Epithelial cell of prostate (primary cell): ENCODE data around the gene IMMP2L.
A peak's percentile ranks its signal among the peaks of the same experiment; 100 is the strongest.
"Not testable (repeated sequence)": the region's sequence is repeated elsewhere in the genome, so short reads cannot be mapped to it uniquely, and the experiment has no call there.

ENCODE experiments used
- DNase-seq: peaks from one replicate; pipeline ENCODE4 v3.0.0-alpha.2; 2011; ENCODE audit warnings: low read depth, low spot score
- H3K27ac ChIP-seq: fragments of 450-650 bp; 2 replicates; pipeline ENCODE4 v1.5.1; 2017; ENCODE audit warnings: mild to moderate bottlenecking

IMMP2L gene

GRCh38 chr7:111362506-111363054 is 199.7 kb downstream of the IMMP2L start:
- DNase-seq, result peak; percentile 33
- H3K27ac ChIP-seq, result no peak overlapping the region

GRCh38 chr7:111358915-111359314 is 203.4 kb downstream of the IMMP2L start:
- no peak for DNase-seq
- no peak overlapping the region for H3K27ac ChIP-seq

GRCh38 chr7:111357691-111358090 is 204.6 kb downstream of the IMMP2L start:
- H3K27ac ChIP-seq, result peak overlapping the region; percentile 8
- DNase-seq, result peak; percentile 45

GRCh38 chr7:111356941-111357340 is 205.4 kb downstream of the IMMP2L start:
- DNase-seq, result no peak

GRCh38 chr7:111352319-111352718 is 210.0 kb downstream of the IMMP2L start:
- DNase-seq, result no peak
- H3K27ac ChIP-seq, result no peak overlapping the region

More at GRCh38 chr7:111356941-111357340, 205.4 kb downstream of the IMMP2L start:
- H3K27ac ChIP-seq, result peak overlapping the region; percentile 8

- H3K27ac ChIP-seq, result no peak overlapping the region
- DNase-seq, result no peak
These were observed 216.1 kb downstream of the IMMP2L start for GRCh38 chr7:111346219-111346618.

- H3K27ac ChIP-seq, result no peak overlapping the region
- DNase-seq, result no peak
These were observed 219.3 kb downstream of the IMMP2L start for GRCh38 chr7:111343017-111343416.

GRCh38 chr7:111339006-111339405 is 223.3 kb downstream of the IMMP2L start:
- no peak for DNase-seq
- H3K27ac ChIP-seq, result no peak overlapping the region

- DNase-seq, result peak; percentile 46
- peak overlapping the region; percentile 26 for H3K27ac ChIP-seq
These were observed 229.3 kb downstream of the IMMP2L start for GRCh38 chr7:111333010-111333409.

- H3K27ac ChIP-seq, result no peak overlapping the region
- no peak for DNase-seq
These were observed 232.1 kb downstream of the IMMP2L start for GRCh38 chr7:111330235-111330523.

- no peak overlapping the region for H3K27ac ChIP-seq
- DNase-seq, result no peak
These were observed 232.7 kb downstream of the IMMP2L start for GRCh38 chr7:111329367-111330234.

GRCh38 chr7:111328487-111328886 is 233.8 kb downstream of the IMMP2L start:
- DNase-seq, result no peak
- H3K27ac ChIP-seq, result no peak overlapping the region

- no peak for DNase-seq
- no peak overlapping the region for H3K27ac ChIP-seq
These were observed 237.5 kb downstream of the IMMP2L start for GRCh38 chr7:111324776-111325175.

GRCh38 chr7:111324228-111324627 is 238.1 kb downstream of the IMMP2L start:
- no peak for DNase-seq
- H3K27ac ChIP-seq, result no peak overlapping the region

- not testable (repeated sequence) for H3K27ac ChIP-seq, DNase-seq
These were observed 238.6 kb downstream of the IMMP2L start for GRCh38 chr7:111323670-111324069.

GRCh38 chr7:111320133-111320532 is 242.2 kb downstream of the IMMP2L start:
- H3K27ac ChIP-seq, result no peak overlapping the region
- no peak for DNase-seq

GRCh38 chr7:111312966-111313365 is 249.3 kb downstream of the IMMP2L start:
- DNase-seq, result no peak
- no peak overlapping the region for H3K27ac ChIP-seq

GRCh38 chr7:111308691-111309090 is 253.6 kb downstream of the IMMP2L start:
- no peak for DNase-seq
- no peak overlapping the region for H3K27ac ChIP-seq

- no peak for DNase-seq
- H3K27ac ChIP-seq, result no peak overlapping the region
These were observed 260.4 kb downstream of the IMMP2L start for GRCh38 chr7:111301891-111302290.

- no peak for DNase-seq
These were observed 267.8 kb downstream of the IMMP2L start for GRCh38 chr7:111294494-111294893.

GRCh38 chr7:111292026-111292470 is 270.2 kb downstream of the IMMP2L start:
- no peak for DNase-seq
- H3K27ac ChIP-seq, result no peak overlapping the region

More at GRCh38 chr7:111294494-111294893, 267.8 kb downstream of the IMMP2L start:
- H3K27ac ChIP-seq, result no peak overlapping the region

- DNase-seq, result no peak
- H3K27ac ChIP-seq, result no peak overlapping the region
These were observed 271.3 kb downstream of the IMMP2L start for GRCh38 chr7:111290982-111291381.
